GM23338 (cell line): ENCODE results near the gene HS1BP3.

Experiments used
- CTCF ChIP-seq, 2 experiments: fragments of 200-600 bp in 1 of 2; sonication (generic) in 1 of 2; conservative IDR thresholded peaks; 2 replicates each; pipeline versions ENCODE4 v1.5.1 to v1.6.1; 2016 to 2017; ENCODE audit warnings: antibody characterized with exemption in 2 of 2, low read depth in 2 of 2, mild to moderate bottlenecking in 2 of 2, moderate library complexity in 1 of 2
- ETS1 ChIP-seq: IDR thresholded peaks from 2 replicates; pipeline ENCODE4 v1.6.1; 2016; ENCODE audit warnings: antibody characterized with exemption
- EZH2 ChIP-seq: fragments of 200-600 bp; sonication (generic); IDR thresholded peaks from one replicate; pipeline ENCODE4 v1.8.0; 2017; ENCODE audit warnings: antibody characterized with exemption, mild to moderate bottlenecking, low read depth; ENCODE audit not compliant: unreplicated experiment
- EZH2phosphoT487 ChIP-seq: fragments of 200-600 bp; sonication (generic); IDR thresholded peaks from one replicate; pipeline ENCODE4 v1.8.1; 2018; ENCODE audit warnings: antibody characterized with exemption; ENCODE audit not compliant: unreplicated experiment
- POLR2AphosphoS5 ChIP-seq: IDR thresholded peaks from 2 replicates; pipeline ENCODE4 v1.6.1; 2016; ENCODE audit warnings: antibody characterized with exemption, low read depth

GRCh38 chr2:20604951-20605381 is 45.9 kb downstream of the HS1BP3 start:
- TF ChIP-seq CTCF (conservative IDR thresholded peaks at IDR 0.05; ENCODE audit: low read depth in 2 of 2), result no peak
- no peak for TF ChIP-seq ETS1
- TF ChIP-seq EZH2phosphoT487, result no peak
- no peak for TF ChIP-seq POLR2AphosphoS5
- no peak for TF ChIP-seq EZH2
